Stimulated activated CD4-positive, alpha-beta T cell treated with anti-CD3 and anti-CD28 coated beads, Interleukin-1b, Interleukin-23, amount 100 ng/mL, for 1 hour (primary cell): Measurements from ENCODE around the gene ADGRD1.
"Not testable (repeated sequence)": the region's sequence is repeated elsewhere in the genome, so short reads cannot be mapped to it uniquely, and the experiment has no call there.

Experiments used
- DNase-seq, 2 donors: peaks; one replicate each; pipeline ENCODE4 v3.0.0-alpha.2; 2020; ENCODE audit warnings: low read depth in 2 of 2

Gene ADGRD1

DNA sequence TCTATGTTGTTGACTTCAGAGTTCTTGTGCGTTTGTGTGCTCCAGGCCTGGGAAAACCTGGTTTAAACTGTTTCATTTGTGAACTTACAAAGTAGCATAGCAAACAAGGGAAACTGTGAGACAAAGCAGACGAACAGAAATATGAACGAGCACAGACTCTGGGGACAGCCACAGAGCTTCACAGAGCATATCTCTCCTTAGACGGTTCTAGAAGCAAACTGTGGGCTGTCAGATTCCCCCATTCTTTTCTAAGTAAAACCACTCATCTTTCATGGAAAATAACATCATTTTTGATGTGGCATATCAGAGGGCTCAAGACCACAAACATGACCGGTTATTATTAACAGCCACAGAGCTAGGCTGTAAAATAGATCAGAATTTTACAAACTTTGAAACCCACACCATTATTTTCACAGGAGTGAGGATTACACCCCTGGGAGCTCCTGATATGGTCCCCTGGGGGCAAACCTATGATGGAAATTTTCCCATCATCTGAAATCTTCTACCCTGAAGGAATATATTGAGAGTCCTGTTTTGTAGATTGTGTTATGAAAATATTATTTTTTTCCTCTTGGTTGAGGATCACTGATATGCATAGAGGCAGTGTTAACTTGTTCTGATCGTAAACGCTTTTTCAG lies 102.0 kb downstream of the ADGRD1 start:
- no peak for DNase-seq

DNA sequence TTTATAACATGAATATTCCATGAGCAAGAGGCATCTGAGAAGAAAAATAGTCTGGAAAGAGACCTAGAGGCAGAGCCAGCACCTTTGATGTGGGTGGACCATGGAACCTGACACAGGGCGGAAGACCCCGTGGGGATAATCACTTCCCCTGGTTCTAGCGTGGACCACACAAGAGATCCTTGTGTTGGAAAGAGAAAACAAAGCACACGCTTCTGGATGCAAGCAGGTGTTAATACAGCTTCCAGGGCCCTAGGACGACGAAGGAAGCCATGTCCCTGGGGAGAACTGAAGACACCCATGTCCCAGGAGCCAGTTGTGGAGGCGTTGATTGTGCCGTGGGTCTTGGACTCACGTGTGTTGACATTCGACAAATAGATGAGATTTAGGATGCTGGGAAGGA lies 102.9 kb downstream of the ADGRD1 start:
- DNase-seq = no peak

DNA sequence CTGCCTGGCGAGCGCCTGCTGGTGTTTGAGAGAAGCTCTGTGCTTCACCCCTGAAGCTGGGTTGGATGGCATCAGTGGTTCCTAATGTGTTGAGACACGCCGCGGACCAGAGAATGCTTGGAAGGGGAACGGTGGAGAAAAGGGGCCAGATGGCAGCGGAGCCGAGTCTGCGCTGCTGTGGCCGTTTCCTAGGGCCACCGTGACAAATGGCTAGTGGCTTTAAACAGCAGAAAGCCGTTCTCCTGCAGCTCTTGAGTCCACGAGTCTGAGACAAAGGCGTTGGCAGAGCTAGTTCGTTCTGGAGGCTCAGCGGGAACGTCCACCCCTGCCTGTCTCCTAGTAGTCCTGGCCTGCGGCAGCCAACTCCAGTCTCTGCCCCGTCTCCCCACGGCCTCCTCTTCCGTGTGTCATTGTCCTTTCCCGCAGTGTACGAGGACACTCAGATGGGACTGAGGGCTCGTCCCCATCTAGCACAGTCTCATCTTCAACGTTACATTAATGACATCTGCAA lies 103.6 kb downstream of the ADGRD1 start:
- no peak for DNase-seq

DNA sequence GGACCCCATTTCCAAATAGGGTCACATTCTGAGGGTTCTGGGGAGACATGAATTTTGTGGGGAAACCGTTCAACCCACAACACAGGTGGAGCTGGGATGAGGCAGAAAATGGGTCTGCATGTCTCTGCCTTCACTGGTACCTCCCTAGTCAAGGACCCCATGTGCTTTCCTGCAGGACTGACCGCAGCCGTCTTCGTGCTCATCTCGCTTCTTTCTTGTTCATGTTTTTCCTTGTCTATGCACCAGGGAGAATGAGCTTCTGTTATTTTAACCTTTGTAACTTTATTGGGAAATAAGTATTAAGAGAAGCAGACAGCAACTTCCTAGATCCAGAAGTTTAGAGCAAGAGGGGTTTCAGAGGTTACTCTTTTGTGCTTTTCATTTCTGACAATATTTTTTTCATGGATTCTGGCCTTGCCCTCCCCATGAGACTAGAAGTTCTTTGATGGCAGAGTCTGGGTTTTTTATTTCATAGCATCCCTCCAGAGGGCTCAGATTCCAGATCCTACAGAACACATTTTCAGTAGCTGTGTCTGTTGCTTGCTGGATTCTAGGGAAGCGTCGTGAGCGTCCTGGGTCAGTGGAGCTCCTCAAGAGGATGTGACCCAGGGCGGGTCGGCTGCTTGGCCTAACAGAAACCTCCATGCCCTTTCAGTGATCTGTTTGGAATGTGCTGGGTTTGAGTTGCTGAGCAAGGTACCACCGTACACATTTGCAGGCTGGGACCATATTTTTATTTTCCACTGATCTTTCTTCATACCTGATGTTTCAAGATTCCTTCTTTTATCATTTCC lies 104.2 kb downstream of the ADGRD1 start:
- no peak for DNase-seq

DNA sequence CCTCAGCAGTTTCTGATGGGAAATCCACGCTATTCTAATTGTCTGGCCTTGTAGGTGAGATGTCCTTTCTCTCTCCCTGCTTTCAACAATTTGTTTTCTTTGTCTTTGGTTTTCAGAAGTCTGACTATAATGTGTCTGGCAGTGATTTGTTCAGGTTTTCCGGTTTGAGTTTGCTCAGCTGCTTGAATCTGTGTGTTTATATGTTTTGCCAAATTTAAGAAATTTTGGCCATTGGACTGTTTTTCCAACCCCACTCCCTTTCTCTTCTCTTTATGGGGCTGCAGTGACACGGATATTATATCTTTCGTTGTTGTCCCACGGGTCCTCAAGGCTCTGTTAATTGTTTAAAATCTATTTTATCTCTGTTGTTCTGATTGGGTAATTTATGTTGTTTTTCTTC lies 105.0 kb downstream of the ADGRD1 start:
- DNase-seq = no peak

DNA sequence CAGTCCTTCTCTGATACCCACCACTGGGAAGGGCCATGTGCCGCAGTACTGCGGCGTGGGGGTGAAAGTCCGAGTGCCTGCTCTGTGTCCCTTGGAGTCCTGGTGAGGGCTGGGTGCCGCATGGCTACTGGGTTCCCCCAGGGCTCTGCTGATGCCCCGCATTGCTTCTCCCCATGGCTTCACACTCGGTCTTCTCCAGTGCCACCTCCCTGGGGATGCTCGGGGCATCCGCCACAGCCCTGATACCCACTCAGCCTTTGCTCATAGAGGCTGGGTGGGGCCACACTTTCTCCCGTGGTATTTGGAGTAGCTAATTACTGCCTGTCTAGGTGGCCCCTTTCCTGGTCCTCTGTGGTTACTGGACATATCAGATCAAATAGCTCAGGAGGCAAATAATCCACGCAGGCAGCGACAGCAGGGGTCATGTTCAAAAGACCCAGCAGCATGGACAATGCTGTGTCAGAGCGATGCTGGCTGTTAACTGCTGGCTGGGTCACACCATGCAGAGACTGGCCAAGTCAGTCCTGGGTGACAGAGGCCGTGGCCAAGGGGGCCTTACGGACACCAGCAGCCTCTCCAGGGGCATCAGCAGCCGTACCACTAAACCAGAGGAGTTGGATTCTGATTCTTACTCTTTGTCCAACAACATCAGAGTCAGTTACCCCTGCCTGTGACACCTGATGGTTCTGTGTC lies 106.5 kb downstream of the ADGRD1 start:
- DNase-seq = no peak

DNA sequence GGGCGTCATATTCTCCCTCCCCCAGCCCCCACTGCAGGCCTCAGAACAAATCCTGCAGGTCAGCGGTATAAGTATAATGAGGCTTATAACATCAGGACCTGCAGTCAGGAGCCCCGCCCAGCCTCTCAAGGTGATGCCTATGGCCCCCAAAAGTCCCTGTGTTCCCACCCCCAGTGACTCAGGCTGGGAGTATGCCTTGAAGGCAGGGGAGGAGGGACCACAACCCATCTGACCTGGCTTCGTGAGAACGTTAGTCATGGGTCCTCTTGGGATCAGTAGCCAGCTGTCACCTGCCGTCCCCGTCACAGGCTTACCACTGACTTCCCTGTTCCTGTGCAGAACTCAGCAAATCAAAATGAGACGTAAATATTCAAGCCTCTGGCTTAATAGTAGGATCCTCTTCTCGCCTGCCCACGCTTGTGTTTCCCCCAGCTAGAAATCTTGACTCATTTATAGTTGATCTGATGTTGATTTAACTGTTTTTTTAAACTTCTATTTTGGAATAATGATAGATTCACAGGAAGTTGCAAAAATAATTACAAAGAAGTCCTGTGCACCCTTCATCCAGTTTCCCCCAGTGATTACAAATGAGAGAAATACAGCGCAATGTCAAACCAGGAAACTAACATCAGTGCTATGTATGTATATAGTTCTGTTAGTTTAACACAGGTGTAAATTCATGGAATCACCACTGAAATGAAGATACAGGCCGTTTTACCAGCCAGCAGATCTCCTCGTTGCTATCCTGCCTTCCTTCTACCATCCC lies 107.5 kb downstream of the ADGRD1 start:
- DNase-seq = no peak

DNA sequence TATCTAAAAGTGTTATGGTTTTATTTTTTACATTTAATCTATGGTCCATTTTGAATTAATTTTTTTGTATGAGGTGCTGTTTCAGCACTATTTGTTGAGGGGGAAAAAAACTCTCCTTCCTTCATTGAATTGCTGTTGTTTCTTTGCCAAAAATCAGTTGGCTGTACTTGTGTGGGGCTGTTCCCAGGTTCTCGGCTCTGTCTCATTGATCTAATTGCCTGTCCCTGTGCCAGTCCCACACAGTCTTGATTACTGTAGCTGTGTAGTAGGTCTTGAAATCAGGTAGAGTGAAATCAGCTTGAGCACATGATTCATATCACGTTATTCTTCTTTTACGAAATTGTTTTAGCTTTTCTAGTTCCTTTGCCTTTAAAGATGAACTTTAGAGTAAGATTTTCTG lies 109.7 kb downstream of the ADGRD1 start:
- DNase-seq = no peak

DNA sequence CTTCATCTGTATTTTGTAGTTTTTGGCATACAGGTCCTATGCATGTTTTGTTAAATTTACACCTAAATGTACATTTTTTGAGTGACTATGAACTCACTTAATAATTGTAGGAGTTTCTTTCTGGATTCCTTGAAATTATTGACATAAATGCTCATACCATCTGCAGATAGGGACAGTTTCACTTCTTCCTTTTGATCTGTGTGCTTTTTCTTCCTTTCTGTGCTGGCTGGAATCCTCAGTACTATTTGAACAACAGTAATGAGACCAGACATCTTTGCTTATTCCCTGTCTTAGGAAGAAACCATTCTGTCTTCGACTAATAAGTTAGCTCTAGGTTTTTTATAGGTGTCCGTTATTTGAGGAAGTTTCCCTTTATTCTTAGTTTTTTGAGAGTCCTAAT lies 110.3 kb downstream of the ADGRD1 start:
- DNase-seq = no peak

DNA sequence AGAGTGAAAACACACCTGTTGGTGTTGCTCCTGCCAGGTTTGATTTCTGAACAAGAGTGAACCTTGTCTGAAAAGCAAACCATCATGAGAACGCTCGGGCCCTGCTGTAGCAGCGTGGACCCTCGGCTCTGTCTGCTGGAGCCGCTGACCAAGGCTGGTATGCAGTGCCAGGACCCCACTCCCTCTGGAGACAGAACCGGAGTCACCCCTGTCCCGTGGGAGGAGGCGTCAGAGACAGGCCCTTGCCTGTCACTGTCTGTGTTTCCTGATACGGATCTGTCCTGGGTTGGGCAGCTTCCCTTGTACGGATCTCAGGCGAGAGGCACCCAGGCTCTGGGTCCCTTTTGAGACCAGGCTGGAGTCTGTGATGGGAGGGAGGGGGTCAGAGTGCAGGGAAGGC lies 111.6 kb downstream of the ADGRD1 start:
- DNase-seq = no peak

DNA sequence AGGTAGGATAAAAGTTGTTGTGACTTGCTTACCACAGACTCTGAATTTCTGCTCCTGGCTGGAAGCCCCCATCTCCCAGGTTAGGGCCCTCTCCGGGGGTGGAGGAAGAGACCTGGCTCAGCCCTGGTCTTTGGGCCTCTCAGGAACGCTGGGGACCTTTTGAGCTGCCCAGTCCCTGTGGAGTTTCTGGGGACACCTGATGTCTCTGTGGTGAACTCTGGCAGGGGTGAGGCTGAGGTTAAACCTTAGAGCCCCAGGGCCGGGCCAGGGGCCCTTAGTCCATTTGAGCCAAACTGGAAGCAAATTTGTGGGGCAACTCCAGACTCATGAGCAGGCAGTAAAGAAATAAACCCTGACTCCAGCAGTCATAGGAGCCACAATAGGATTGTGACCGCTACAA lies 112.1 kb downstream of the ADGRD1 start:
- DNase-seq = no peak

DNA sequence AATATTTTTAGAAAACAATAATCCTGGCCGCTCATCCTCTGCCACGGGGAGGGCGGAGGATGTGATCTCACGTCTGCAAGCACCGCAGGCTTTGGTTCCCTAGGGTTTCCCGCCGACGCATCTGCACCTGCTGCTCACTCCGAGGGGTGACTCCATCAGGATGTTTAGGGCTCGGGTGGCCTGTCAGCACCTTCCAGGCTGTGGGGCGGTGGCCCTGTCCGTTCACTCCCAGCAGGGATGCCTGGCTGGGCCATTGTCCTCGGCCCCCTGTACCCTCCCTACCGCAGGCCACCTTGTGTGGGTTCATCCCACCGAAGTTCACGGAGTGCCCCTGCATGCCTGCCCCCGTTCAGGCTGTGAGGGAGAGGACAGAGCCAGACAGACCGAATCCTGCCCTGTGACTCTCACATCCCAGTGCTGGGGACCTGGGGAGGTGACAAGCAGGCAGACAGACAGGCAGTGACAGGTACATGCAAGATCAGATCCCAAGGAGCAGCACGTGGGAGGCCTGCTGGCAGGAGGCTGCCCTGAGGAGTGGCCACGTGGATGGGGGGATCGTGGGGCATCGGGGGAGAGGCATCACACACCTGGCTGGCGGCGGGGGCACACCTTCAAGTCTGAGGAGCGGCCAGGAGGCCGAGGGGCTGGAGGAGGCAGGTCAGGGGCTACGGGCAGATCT lies 112.6 kb downstream of the ADGRD1 start:
- no peak for DNase-seq

DNA sequence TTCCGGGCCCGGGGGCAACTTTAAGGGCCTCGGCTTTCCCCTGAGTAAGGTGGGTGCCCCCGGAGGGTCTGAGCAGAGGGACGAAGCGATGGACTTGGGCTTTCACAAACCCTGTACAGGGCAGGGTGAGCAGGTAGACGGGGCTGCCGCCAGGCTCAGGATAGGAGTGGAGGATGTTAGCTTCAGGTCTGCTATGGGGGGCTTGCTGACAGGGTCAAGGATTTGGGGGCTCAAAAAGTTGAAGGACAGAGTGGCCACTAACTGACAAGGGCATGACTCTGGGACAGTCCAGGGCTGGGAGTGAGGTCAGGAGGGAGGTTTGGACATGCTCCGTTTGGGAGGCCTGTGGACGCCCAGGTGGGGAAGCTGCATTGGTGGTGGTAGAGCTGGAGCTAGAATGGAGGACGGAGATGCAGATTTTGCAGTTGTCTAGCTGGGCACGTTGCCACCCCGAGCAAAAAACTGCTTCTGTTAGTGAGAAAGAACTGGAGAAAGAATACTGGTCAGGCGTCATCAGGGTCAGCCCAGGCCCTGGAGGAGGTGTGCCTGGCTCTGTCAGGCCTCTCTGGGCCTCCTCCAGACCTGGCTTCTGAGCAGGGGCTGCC lies 113.3 kb downstream of the ADGRD1 start:
- no peak for DNase-seq

DNA sequence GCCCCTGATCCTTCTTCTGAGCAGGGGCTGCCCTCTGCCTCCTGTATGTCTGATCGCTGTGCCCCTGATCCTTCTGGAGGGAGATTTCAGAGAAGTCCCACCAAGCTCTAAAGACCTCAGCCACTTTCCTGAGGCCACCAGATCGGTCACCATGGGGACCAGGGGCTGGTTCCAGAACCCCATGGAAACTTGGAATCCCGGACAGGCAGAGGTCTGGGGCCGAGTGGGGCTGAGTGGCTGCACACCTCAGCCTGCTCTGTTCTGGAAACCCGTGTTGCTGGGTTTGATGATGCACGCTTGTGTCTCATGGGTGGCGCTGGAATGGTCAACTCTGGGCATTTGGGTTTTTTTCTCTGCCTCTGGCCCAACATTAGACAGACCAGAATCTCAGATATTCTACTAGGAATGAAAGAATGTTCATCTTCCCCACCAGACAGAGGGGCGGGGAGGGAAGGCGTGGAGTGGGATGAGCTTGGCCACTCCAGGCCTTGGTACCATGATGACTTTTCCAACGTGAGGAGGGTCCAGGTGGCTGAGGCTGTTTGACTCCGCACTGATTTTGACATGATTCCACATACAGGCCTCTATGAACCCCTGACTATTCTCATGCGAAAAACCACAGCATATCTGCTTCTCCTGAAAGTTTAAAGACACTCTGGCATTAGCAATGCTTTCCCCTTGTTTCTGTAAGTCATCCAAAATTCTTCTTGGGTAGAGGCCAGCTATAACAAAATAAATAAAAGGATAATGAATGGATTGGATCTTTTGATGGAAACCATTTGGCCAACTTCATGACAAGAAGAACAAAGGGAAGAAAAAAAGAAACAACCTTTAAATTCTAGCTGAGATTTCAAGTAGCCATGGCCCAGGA lies 114.5 kb downstream of the ADGRD1 start:
- no peak for DNase-seq

DNA sequence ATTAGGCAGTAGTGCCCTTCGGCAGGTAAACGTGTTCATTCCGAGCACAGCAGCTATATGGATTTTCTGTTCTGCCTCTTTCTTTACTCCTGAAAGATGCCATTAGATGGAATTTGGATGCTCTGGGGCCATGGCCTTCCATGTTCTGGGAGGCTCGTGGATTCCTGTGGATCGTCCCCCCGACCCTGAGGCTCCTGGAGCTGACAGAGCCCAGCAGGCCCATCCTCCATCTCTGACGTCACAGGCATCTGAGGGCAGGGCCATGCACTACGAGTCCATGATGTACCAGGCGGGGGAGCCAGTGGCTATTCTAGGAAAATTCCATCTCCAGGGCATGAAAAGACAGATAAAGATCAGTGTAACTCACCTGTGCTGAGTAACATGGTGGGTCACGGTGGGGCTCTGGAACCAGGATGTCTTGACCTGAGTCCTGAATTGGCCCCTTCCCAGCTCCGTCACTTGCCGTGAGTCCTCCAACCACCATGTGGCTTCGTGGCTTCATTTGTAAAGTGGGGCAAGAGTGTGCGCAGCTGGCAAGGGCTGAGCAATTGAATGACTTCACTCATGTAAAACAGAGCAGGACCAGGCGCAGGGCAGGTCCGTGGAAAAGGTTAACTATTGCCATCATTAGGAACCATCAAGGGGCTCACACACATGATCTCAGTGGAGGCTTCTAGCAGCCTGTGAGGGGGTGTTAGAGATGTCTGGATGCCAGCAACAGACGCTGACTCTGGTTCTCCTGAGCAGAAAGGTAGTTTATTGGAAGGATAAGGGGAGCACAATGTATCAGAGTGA lies 115.4 kb downstream of the ADGRD1 start:
- not testable (repeated sequence) for DNase-seq

DNA sequence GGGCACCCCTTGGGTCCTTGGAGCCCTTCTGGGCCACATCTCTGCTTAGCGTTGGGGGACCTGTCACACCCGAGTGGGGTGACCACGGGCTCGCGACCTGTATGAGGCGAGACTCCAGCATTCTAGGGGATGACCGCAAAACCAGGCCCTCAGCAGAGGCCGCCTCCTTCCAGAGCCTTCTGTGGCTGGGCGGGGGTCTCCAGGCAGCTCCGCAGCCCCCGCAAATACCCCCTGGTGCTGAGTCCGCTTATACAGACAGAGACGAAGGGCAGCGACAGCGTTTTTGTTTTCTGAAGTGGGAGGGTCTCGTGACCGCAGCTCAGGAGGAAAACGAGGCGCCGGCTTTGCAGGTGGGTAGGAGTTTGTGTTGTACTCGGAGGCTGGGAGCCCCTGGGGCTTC lies 116.4 kb downstream of the ADGRD1 start:
- not testable (repeated sequence) for DNase-seq

DNA sequence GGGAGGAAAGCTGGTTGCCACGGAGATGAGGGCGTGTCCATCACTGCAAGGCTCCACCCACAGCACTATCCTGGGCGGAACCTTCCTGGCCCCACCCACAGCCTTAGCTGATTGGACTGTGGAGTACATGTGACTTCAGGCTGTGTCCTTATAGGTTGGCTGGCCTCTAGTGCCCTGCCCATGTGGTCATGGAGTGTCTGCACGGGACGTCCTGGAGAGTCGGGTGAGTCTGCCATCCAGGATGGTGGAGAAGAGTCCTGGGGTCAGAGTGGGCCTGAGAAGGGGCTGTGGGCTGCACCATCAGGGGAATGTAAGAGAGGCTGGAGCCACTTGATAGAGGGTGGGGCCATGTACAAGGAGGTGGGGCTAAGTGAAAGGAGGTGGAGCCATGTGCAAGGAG lies 117.0 kb downstream of the ADGRD1 start:
- not testable (repeated sequence) for DNase-seq

DNA sequence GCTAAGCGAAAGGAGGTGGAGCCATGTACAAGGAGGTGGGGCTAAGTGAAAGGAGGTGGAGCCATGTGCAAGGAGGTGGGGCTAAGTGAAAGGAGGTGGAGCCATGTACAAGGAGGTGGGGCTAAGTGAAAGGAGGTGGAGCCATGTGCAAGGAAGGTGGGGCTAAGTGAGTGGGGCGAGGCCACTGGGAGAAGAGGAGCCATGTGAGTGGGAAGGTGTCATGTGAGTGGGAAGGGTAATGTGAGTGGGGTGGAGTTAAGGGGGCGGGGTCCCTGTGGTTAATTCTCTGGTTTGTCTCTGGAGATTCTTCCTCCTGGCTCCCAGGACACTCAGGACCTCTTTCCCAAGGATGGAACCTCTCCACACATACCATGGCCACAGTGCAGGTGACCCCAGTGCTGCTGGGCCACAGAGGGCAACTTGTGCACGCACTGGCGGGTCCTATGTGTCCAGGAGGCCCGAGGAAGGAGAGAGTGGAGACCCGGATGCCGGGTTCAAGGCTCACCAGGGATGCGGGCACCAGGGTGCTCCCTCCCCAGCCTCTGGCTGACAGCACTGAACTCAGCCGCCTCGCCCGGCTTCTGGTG lies 117.6 kb downstream of the ADGRD1 start:
- DNase-seq = not testable (repeated sequence)

DNA sequence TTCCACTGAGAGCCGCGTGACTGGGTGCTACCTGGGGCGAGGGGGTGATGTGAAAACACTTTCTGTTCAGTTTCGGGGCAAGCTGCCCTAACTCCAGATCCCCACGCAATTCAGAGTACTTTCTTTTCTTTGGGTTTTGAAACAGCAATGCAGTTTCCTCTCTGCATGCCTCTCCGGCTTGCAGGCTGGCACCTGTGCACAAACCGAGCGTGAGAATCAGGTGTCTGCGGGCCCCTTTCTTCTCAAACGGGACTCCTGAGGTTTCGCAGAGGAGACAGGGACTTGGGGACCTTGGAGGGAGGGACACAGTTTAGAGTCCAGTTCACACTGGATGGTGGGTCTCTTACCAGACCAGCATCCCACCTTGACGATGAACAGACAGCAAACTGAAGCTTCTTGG lies 118.2 kb downstream of the ADGRD1 start:
- not testable (repeated sequence) for DNase-seq
